ENCODE results near the gene C4orf50. TPM values are rescaled to one million over a fixed set of nuclear protein-coding genes. Genes with fewer than 3 reads are reported as not detected.
A peak's percentile ranks its signal among the peaks of the same experiment; 100 is the strongest.

C4orf50 gene
- total RNA-seq, 1 experiment from 2014 or later = 0.17 TPM

GRCh38 chr4:5887361-5888221 is 130.6 kb downstream of the C4orf50 start:
- H3K36me3 Mint-ChIP-seq (ENCODE audit: insufficient read depth in 1 of 3, low read depth in 3 of 3) = peaks cover 0 to 3% (median 0%) of the 10 kb centered on the region in 3 experiments; a peak in 1 of 7 replicates
- Histone ChIP-seq H3K4me1 (ENCODE audit: insufficient read depth, low read length) (peaks cover 9% of the 10 kb centered on the region), H3K9ac (ENCODE audit: extremely low read depth, insufficient read length, low read length) (peak overlapping the region; percentile 9), H3T11ph (ENCODE audit: low read length) (no peak overlapping the region), H3K27ac (ENCODE audit: insufficient read length, low read depth, low read length) (no peak overlapping the region), H2BK120ac (ENCODE audit: low read depth, low read length, poor library complexity, severe bottlenecking) (no peak overlapping the region), H3K79me1 (ENCODE audit: insufficient read depth, low read depth, low read length, poor library complexity, severe bottlenecking) (peaks cover 6% of the 10 kb centered on the region), H2BK15ac (ENCODE audit: low read depth, low read length) (no peak overlapping the region), H3K18ac (ENCODE audit: insufficient read length, low read depth, low read length) (no peak overlapping the region), H2BK12ac (ENCODE audit: insufficient read length, low read depth, low read length) (no peak overlapping the region), H4K20me1 (ENCODE audit: control insufficient read depth, insufficient read depth, insufficient read length) (no peaks in the 10 kb centered on the region), H2BK20ac (ENCODE audit: low read depth, low read length, poor library complexity, severe bottlenecking) (no peak overlapping the region), H3K27me3 (ENCODE audit: insufficient read depth, low read length) (peaks cover 12% of the 10 kb centered on the region; the same call in 1 of the 2 replicates), H3K56ac (ENCODE audit: insufficient read length, low read depth, low read length) (no peak overlapping the region), H3K79me2 (ENCODE audit: insufficient read depth, low read length) (peaks cover 32% of the 10 kb centered on the region), H3K23ac (ENCODE audit: insufficient read length, low read depth, low read length) (no peak overlapping the region), H2AFZ (ENCODE audit: low read length) (no peak overlapping the region), H3K4me2 (ENCODE audit: insufficient read depth, insufficient read length, low read length) (peak overlapping the region; percentile 49), H3K23me2 (ENCODE audit: insufficient read length, low read depth, low read length, poor library complexity, severe bottlenecking) (peaks cover 16% of the 10 kb centered on the region), H3K9me3 (ENCODE audit: control insufficient read depth, low read depth, low read length) (no peaks in the 10 kb centered on the region), H2AK5ac (ENCODE audit: insufficient read length, low read length) (no peak overlapping the region), H2BK5ac (ENCODE audit: insufficient read length, low read length) (no peak overlapping the region), H4K91ac (ENCODE audit: insufficient read length, low read depth, low read length) (no peak overlapping the region), H4K8ac (replicated peaks; ENCODE audit: insufficient read length, low read depth, low read length) (no peak overlapping the region), H4K5ac (ENCODE audit: insufficient read length, low read depth, low read length) (no peak overlapping the region), H3K14ac (ENCODE audit: insufficient read depth, low read length) (no peak overlapping the region), H3K4ac (ENCODE audit: low read depth, low read length) (no peak overlapping the region)
- peaks cover 49 to 53% of the 10 kb centered on the region in 2 experiments for H3K4me1 Mint-ChIP-seq
- WGBS (ENCODE audit: extremely low coverage, insufficient read length, low lambda C conversion rate) = no CpG with 5 or more reads among the region's 70 CpGs
- no peak for TF ChIP-seq CTCF (conservative IDR thresholded peaks at IDR 0.05)
- H3K4me3 Mint-ChIP-seq = peak overlapping the region; percentile 81 to 87
- H3K9me3 Mint-ChIP-seq = peaks cover 0 to 8% of the 10 kb centered on the region in 2 experiments; a peak in 1 of 5 replicates
- no peak overlapping the region for H3K27ac Mint-ChIP-seq
- DNase-seq = peak; percentile 62
- peaks cover 36% of the 10 kb centered on the region for H3K27me3 Mint-ChIP-seq (ENCODE audit: low read depth)

Data from H9 (cell line).